ENCODE data around the gene NLGN4X.

NLGN4X gene

GRCh38 chrX:6169407-6169806 is 59.3 kb downstream of the NLGN4X start:
- TF ChIP-seq SPI1 (IDR thresholded peaks at IDR 0.05; ENCODE audit: borderline replicate concordance, low read depth): no peak
- no peak for TF ChIP-seq CTCF (IDR thresholded peaks at IDR 0.05; ENCODE audit: insufficient read depth, low read length)
- TF ChIP-seq POLR2AphosphoS5 (IDR thresholded peaks at IDR 0.05; ENCODE audit: low read depth): no peak
- no peak for TF ChIP-seq GABPA (IDR thresholded peaks at IDR 0.05; ENCODE audit: low read depth)
- TF ChIP-seq, protein P1, sequence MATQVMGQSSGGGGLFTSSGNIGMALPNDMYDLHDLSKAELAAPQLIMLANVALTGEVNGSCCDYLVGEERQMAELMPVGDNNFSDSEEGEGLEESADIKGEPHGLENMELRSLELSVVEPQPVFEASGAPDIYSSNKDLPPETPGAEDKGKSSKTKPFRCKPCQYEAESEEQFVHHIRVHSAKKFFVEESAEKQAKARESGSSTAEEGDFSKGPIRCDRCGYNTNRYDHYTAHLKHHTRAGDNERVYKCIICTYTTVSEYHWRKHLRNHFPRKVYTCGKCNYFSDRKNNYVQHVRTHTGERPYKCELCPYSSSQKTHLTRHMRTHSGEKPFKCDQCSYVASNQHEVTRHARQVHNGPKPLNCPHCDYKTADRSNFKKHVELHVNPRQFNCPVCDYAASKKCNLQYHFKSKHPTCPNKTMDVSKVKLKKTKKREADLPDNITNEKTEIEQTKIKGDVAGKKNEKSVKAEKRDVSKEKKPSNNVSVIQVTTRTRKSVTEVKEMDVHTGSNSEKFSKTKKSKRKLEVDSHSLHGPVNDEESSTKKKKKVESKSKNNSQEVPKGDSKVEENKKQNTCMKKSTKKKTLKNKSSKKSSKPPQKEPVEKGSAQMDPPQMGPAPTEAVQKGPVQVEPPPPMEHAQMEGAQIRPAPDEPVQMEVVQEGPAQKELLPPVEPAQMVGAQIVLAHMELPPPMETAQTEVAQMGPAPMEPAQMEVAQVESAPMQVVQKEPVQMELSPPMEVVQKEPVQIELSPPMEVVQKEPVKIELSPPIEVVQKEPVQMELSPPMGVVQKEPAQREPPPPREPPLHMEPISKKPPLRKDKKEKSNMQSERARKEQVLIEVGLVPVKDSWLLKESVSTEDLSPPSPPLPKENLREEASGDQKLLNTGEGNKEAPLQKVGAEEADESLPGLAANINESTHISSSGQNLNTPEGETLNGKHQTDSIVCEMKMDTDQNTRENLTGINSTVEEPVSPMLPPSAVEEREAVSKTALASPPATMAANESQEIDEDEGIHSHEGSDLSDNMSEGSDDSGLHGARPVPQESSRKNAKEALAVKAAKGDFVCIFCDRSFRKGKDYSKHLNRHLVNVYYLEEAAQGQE (IDR thresholded peaks at IDR 0.05; ENCODE audit: insufficient replicate concordance, low read depth): no peak
- no peak overlapping the region for H3K4me3 ChIP-seq (replicated peaks; ENCODE audit: insufficient read depth, low read length)
- no peaks in the 10 kb centered on the region for H3K27me3 ChIP-seq (ENCODE audit: insufficient read depth, poor library complexity, severe bottlenecking)
- no peak for DNase-seq (ENCODE audit: low read depth in 1 of 2, low spot score in 1 of 2)
- H3K27ac ChIP-seq (replicated peaks): no peak overlapping the region

DNA sequence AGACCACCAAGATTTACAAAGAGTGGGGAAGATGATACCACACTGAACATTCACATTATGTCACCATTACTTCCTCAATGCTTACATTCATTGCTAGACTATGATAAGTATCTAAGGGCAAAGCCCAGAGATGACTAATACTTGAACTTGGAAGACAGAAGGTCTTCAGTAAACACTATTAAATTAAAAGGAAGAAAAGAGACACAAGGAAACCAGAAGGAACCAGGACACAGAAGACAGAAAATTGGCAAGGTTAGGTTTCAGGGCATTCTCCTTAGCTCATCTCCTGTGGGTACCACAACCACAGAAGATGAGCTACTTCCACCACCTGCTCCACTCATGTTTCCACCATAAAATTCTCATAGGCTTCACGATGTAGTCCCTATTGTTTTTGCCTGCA is 64.9 kb downstream of the NLGN4X start:
- Histone ChIP-seq H3K27me3 (ENCODE audit: insufficient read depth, poor library complexity, severe bottlenecking) (no peaks in the 10 kb centered on the region), H3K4me3 (replicated peaks; ENCODE audit: insufficient read depth, low read length) (no peak overlapping the region), H3K27ac (replicated peaks) (no peak overlapping the region)
- DNase-seq (ENCODE audit: low read depth in 1 of 2, low spot score in 1 of 2): no peak
- TF ChIP-seq POLR2AphosphoS5 (IDR thresholded peaks at IDR 0.05; ENCODE audit: low read depth) (no peak), SPI1 (IDR thresholded peaks at IDR 0.05; ENCODE audit: borderline replicate concordance, low read depth) (no peak), GABPA (IDR thresholded peaks at IDR 0.05; ENCODE audit: low read depth) (no peak), CTCF (IDR thresholded peaks at IDR 0.05; ENCODE audit: insufficient read depth, low read length) (no peak)
- TF ChIP-seq, protein P1 (IDR thresholded peaks at IDR 0.05; ENCODE audit: insufficient replicate concordance, low read depth): no peak

- TF ChIP-seq GABPA (IDR thresholded peaks at IDR 0.05; ENCODE audit: low read depth) (no peak), POLR2AphosphoS5 (IDR thresholded peaks at IDR 0.05; ENCODE audit: low read depth) (no peak), SPI1 (IDR thresholded peaks at IDR 0.05; ENCODE audit: borderline replicate concordance, low read depth) (no peak), CTCF (IDR thresholded peaks at IDR 0.05; ENCODE audit: insufficient read depth, low read length) (no peak)
- TF ChIP-seq, protein P1 (IDR thresholded peaks at IDR 0.05; ENCODE audit: insufficient replicate concordance, low read depth): no peak
- Histone ChIP-seq H3K4me3 (replicated peaks; ENCODE audit: insufficient read depth, low read length) (no peak overlapping the region), H3K27me3 (ENCODE audit: insufficient read depth, poor library complexity, severe bottlenecking) (no peaks in the 10 kb centered on the region), H3K27ac (replicated peaks) (no peak overlapping the region)
- no peak for DNase-seq (ENCODE audit: low read depth in 1 of 2, low spot score in 1 of 2)
Measured at GRCh38 chrX:6159468-6159867, 69.2 kb downstream of the NLGN4X start.
